CD14-positive monocyte (primary cell): ENCODE results near the gene S100A14. TPM values are rescaled to one million over a fixed set of nuclear protein-coding genes. Genes with fewer than 3 reads are reported as not detected.

Experiments used
- DNase-seq, 3 donors: peaks; one replicate each; pipeline ENCODE4 v3.0.0-alpha.2; 2011 to 2022
- H2AFZ ChIP-seq: 2 replicates; pipeline ENCODE4 v1.6.0; 2012; ENCODE audit warnings: mild to moderate bottlenecking, low read depth, low read length, inconsistent platforms; ENCODE audit not compliant: insufficient read depth, poor library complexity, severe bottlenecking
- H3K27ac ChIP-seq, 2 donors: 1 replicate in 1 of 2; 2 replicates in 1 of 2; pipeline ENCODE4 v1.5.1; 2012 to 2013; ENCODE audit warnings: low read length in 2 of 2, control low read depth in 1 of 2, inconsistent platforms in 1 of 2, low read depth in 1 of 2, mild to moderate bottlenecking in 1 of 2
- H3K27me3 ChIP-seq, 2 donors: one replicate each; pipeline versions ENCODE4 v1.6.0 to v1.6.1; 2011 to 2013; ENCODE audit warnings: low read length in 2 of 2; ENCODE audit not compliant: control insufficient read depth in 2 of 2, insufficient read depth in 2 of 2
- H3K36me3 ChIP-seq, 2 donors: replicated peaks in 1 of 2; 1 replicate in 1 of 2; 2 replicates in 1 of 2; pipeline versions ENCODE4 v1.5.1 to v1.6.1; 2012 to 2013; ENCODE audit warnings: low read length in 2 of 2, control low read depth in 1 of 2, inconsistent platforms in 1 of 2, mild to moderate bottlenecking in 1 of 2; ENCODE audit not compliant: insufficient read depth in 2 of 2, control insufficient read depth in 1 of 2
- H3K4me1 ChIP-seq, 2 donors: 1 replicate in 1 of 2; 2 replicates in 1 of 2; pipeline versions ENCODE4 v1.5.1 to v1.6.1; 2012 to 2013; ENCODE audit warnings: low read length in 2 of 2, control low read depth in 1 of 2, inconsistent platforms in 1 of 2, mild to moderate bottlenecking in 1 of 2, moderate library complexity in 1 of 2; ENCODE audit not compliant: insufficient read depth in 2 of 2, control insufficient read depth in 1 of 2
- H3K4me2 ChIP-seq: replicated peaks from 2 replicates; pipeline ENCODE3; 2012; ENCODE audit warnings: low read length, moderate library complexity, mild to moderate bottlenecking; ENCODE audit not compliant: poor library complexity, severe bottlenecking; ENCODE audit errors: extremely low read depth
- H3K4me3 ChIP-seq, 3 experiments: fragments of 200-600 bp in 1 of 3; sonication (generic) in 1 of 3; replicated peaks in 1 of 3; 1 replicate in 2 of 3; 2 replicates in 1 of 3; pipeline ENCODE4 v1.5.1; 2011 to 2013; ENCODE audit warnings: low read length in 3 of 3, mild to moderate bottlenecking in 3 of 3, control low read depth in 2 of 3, low read depth in 2 of 3, inconsistent platforms in 1 of 3, moderate library complexity in 1 of 3
- H3K79me2 ChIP-seq: 2 replicates; pipeline ENCODE4 v1.6.0; 2012; ENCODE audit warnings: mild to moderate bottlenecking, control low read depth, inconsistent platforms, low read length, moderate library complexity; ENCODE audit not compliant: insufficient read depth
- H3K9ac ChIP-seq: 2 replicates; pipeline ENCODE4 v1.6.0; 2017; ENCODE audit warnings: low read length, mild to moderate bottlenecking; ENCODE audit not compliant: insufficient read depth, poor library complexity, severe bottlenecking
- H3K9me3 ChIP-seq, 2 donors: replicated peaks in 1 of 2; 1 replicate in 1 of 2; 2 replicates in 1 of 2; pipeline versions ENCODE4 v1.5.1 to v1.6.1; 2012 to 2013; ENCODE audit warnings: low read length in 2 of 2, control low read depth in 1 of 2; ENCODE audit not compliant: control insufficient read depth in 1 of 2, insufficient read depth in 1 of 2
- H4K20me1 ChIP-seq: 2 replicates; pipeline ENCODE4 v1.6.0; 2012; ENCODE audit warnings: mild to moderate bottlenecking, low read length, control low read depth, moderate library complexity; ENCODE audit not compliant: insufficient read depth
- H3K27ac Mint-ChIP-seq, 7 donors: one replicate each; pipeline ENCODE4 v1.8.0; 2020; ENCODE audit warnings: mild to moderate bottlenecking in 7 of 7, mixed read lengths in 7 of 7, moderate library complexity in 6 of 7, inconsistent platforms in 2 of 7
- H3K27me3 Mint-ChIP-seq, 3 donors: one replicate each; pipeline ENCODE4 v1.8.0; 2021 to 2022; ENCODE audit warnings: low read depth in 3 of 3, mild to moderate bottlenecking in 3 of 3, mixed read lengths in 3 of 3, moderate library complexity in 3 of 3, inconsistent platforms in 1 of 3
- H3K36me3 Mint-ChIP-seq, 2 donors: one replicate each; pipeline ENCODE4 v1.8.0; 2020; ENCODE audit warnings: mixed read lengths in 2 of 2, inconsistent platforms in 1 of 2, mild to moderate bottlenecking in 1 of 2
- H3K4me1 Mint-ChIP-seq: one replicate; pipeline ENCODE4 v1.8.0; 2020; ENCODE audit warnings: mild to moderate bottlenecking, mixed read lengths
- H3K4me3 Mint-ChIP-seq, 2 donors: one replicate each; pipeline ENCODE4 v1.8.0; 2020; ENCODE audit warnings: mild to moderate bottlenecking in 2 of 2, mixed read lengths in 2 of 2, moderate library complexity in 1 of 2
- H3K9me3 Mint-ChIP-seq, 7 donors: one replicate each; pipeline ENCODE4 v1.8.0; 2020 to 2022; ENCODE audit warnings: mixed read lengths in 7 of 7, mild to moderate bottlenecking in 6 of 7, moderate library complexity in 6 of 7, inconsistent platforms in 2 of 7
- WGBS: methylation state at CpG from one replicate; pipeline ENCODE4 v1.1.5; 2013; ENCODE audit warnings: missing lambda C conversion rate; ENCODE audit not compliant: insufficient coverage; 5-methylcytosine and 5-hydroxymethylcytosine counted together
- intact Hi-C, 2 donors: fragments of 100-400 bp; cut with micrococcal nuclease; formaldehyde crosslinking; loops; one replicate each; pipeline versions ENCODE4 v1.15.0 to v1.15.1; 2023
- polyA plus RNA-seq, 3 donors: library from polyadenylated mRNA; depleted of rRNA in 1 of 3; unstranded in 2 of 3; stranded (reverse) in 1 of 3; fragments of 300-500 nt in 2 of 3; fragments of >200 nt in 1 of 3; fragmentation: Illumina TruSeq in 2 of 3; gene quantifications; 1 replicate in 2 of 3; 2 replicates in 1 of 3; pipeline ENCODE4 v1.2.3, GENCODE V29; 2012 to 2021
- TF ChIP-seq, protein P1 (sequence below): fragments of 200-600 bp; IDR thresholded peaks from one replicate; pipeline ENCODE4 v1.8.0; 2022; ENCODE audit warnings: antibody characterized with exemption, mild to moderate bottlenecking

S100A14 gene
- polyA plus RNA-seq, 3 donors = 0.08 TPM; not detected in 2

DNA sequence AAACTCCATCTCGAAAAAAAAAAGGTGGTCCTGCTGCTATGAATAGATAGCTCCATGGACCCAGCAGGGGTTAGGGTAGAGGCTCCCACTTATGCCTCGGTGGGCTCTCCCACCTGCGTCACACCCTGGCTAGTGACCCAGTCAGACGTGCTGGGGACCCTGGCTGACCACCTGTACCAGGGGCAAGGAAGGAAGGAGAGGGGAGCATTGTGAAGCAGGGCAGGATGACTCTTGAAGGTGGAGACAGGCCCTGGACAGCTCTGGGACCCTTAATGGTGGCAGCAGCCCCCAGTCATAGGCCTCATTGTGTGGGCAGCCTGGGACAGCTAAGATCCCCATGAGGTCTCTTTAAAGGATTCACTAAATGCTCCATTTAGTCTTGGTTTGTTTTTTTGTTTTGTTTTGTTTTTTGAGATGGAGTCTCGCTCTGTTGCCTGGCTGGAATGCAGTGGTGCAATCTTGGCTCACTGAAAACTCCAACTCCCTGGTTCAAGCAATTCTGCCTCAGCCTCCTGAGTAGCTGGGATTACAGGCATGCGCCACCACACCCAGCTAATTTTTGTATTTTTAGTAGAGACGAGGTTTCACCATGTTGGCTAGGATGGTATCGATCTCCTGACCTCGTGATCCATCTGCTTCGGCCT is 32.0 kb upstream of the S100A14 start:
- Histone ChIP-seq H3K4me1 (peaks cover 36 to 43% of the 10 kb centered on the region in 2 donors), H2AFZ (no peak overlapping the region), H3K36me3 (peaks cover 27 to 33% of the 10 kb centered on the region in 2 donors), H3K79me2 (peaks cover 28% of the 10 kb centered on the region), H3K4me2 (no peak overlapping the region), H3K27ac (no peak overlapping the region), H3K9me3 (no peaks in the 10 kb centered on the region), H3K4me3 (no peak overlapping the region), H3K9ac (no peak overlapping the region), H4K20me1 (peaks cover 24% of the 10 kb centered on the region), H3K27me3 (no peaks in the 10 kb centered on the region)
- intact Hi-C loops = no loop called here
- no peak overlapping the region for H3K4me3 Mint-ChIP-seq
- 91% methylated on average over 4 of the region's 10 CpGs for WGBS
- peak overlapping the region in 3 of 7 donors; percentile 41 to 61 (median 45) for H3K27ac Mint-ChIP-seq
- TF ChIP-seq, protein P1, sequence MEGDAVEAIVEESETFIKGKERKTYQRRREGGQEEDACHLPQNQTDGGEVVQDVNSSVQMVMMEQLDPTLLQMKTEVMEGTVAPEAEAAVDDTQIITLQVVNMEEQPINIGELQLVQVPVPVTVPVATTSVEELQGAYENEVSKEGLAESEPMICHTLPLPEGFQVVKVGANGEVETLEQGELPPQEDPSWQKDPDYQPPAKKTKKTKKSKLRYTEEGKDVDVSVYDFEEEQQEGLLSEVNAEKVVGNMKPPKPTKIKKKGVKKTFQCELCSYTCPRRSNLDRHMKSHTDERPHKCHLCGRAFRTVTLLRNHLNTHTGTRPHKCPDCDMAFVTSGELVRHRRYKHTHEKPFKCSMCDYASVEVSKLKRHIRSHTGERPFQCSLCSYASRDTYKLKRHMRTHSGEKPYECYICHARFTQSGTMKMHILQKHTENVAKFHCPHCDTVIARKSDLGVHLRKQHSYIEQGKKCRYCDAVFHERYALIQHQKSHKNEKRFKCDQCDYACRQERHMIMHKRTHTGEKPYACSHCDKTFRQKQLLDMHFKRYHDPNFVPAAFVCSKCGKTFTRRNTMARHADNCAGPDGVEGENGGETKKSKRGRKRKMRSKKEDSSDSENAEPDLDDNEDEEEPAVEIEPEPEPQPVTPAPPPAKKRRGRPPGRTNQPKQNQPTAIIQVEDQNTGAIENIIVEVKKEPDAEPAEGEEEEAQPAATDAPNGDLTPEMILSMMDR = no peak
- H3K9me3 Mint-ChIP-seq = peaks cover 0 to 2% (median 0%) of the 10 kb centered on the region in 7 donors
- DNase-seq = no peak
- H3K27me3 Mint-ChIP-seq = peaks cover 0 to 2% (median under 1%) of the 10 kb centered on the region in 3 donors
- H3K4me1 Mint-ChIP-seq = peaks cover 51% of the 10 kb centered on the region
- peaks cover 33 to 36% of the 10 kb centered on the region in 2 donors for H3K36me3 Mint-ChIP-seq

DNA sequence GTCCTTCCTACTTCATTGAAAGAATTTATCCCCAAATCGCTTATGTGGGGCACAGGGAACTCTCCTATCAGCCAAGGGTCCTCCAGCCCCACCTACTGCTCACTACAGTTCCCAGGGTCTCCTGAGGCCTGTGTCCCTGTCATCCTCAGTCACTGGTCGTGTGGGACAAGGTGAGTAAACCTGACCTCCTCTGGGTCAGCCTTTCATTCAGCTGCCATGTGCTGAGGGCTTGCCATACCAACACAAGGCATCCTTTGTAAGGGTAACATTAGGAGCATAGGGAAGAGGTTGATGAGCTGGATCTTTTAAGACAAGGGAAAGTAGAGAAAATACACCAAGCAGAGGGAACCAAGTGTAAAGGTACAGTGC is 31.2 kb upstream of the S100A14 start:
- 90% methylated on average over 2 of the region's 2 CpGs for WGBS
- TF ChIP-seq, protein P1 = no peak
- Histone ChIP-seq H3K36me3 (peaks cover 34 to 41% of the 10 kb centered on the region in 2 donors), H3K27ac (peak overlapping the region; percentile 53 to 78), H3K27me3 (no peaks in the 10 kb centered on the region), H3K4me2 (peak overlapping the region; percentile 72), H4K20me1 (peaks cover 31% of the 10 kb centered on the region), H2AFZ (no peak overlapping the region), H3K9me3 (no peaks in the 10 kb centered on the region), H3K4me3 (peak overlapping the region in 1 of 3 experiments; percentile 64), H3K9ac (no peak overlapping the region), H3K4me1 (peaks cover 29 to 35% of the 10 kb centered on the region in 2 donors), H3K79me2 (peaks cover 36% of the 10 kb centered on the region)
- H3K36me3 Mint-ChIP-seq = peaks cover 41 to 44% of the 10 kb centered on the region in 2 donors
- H3K4me1 Mint-ChIP-seq = peaks cover 46% of the 10 kb centered on the region
- peak overlapping the region; percentile 14 to 91 (median 83) for H3K27ac Mint-ChIP-seq
- H3K27me3 Mint-ChIP-seq = peaks cover 0 to 2% (median 2%) of the 10 kb centered on the region in 3 donors
- peak overlapping the region in 1 of 2 donors; percentile 72 for H3K4me3 Mint-ChIP-seq
- H3K9me3 Mint-ChIP-seq = peaks cover 0 to 2% (median 0%) of the 10 kb centered on the region in 7 donors
- no peak for DNase-seq
- intact Hi-C loops = no loop called here
